ENCODE measurements around the gene ARHGEF17.
A peak's percentile ranks its signal among the peaks of the same experiment; 100 is the strongest.

The ARHGEF17 gene

GRCh38 chr11:73321604-73322381 is 13.7 kb downstream of the ARHGEF17 start:
- DNase-seq (peak; percentile 34), ATAC-seq (replicated peaks) (peak; percentile 18 to 21)
- peaks cover 61 to 84% of the 10 kb centered on the region in 2 donors for H3K4me1 Mint-ChIP-seq
- peak overlapping the region; percentile 34 to 71 for H3K4me3 Mint-ChIP-seq
- no peaks in the 10 kb centered on the region for H3K9me3 Mint-ChIP-seq
- no peaks in the 10 kb centered on the region for H3K27me3 Mint-ChIP-seq
- H3K27ac Mint-ChIP-seq: peak overlapping the region; percentile 100
- H3K36me3 Mint-ChIP-seq: peaks cover 44 to 64% of the 10 kb centered on the region in 2 donors

GRCh38 chr11:73322382-73323306 is 14.6 kb downstream of the ARHGEF17 start:
- ATAC-seq (replicated peaks) (peak; percentile 88 to 90), DNase-seq (peak; percentile 88)
- Mint-ChIP-seq H3K27me3 (no peaks in the 10 kb centered on the region), H3K4me1 (peaks cover 70 to 91% of the 10 kb centered on the region in 2 donors), H3K4me3 (peak overlapping the region; percentile 34 to 71), H3K9me3 (no peaks in the 10 kb centered on the region), H3K36me3 (peaks cover 49 to 67% of the 10 kb centered on the region in 2 donors), H3K27ac (peak overlapping the region; percentile 100)

GRCh38 chr11:73323464-73323863 is 15.4 kb downstream of the ARHGEF17 start:
- ATAC-seq (replicated peaks): no peak
- peaks cover 73 to 95% of the 10 kb centered on the region in 2 donors for H3K4me1 Mint-ChIP-seq
- DNase-seq: no peak
- H3K27me3 Mint-ChIP-seq: no peaks in the 10 kb centered on the region
- peaks cover 52 to 69% of the 10 kb centered on the region in 2 donors for H3K36me3 Mint-ChIP-seq
- H3K4me3 Mint-ChIP-seq: peak overlapping the region in 1 of 2 donors; percentile 34
- peak overlapping the region; percentile 100 for H3K27ac Mint-ChIP-seq
- H3K9me3 Mint-ChIP-seq: no peaks in the 10 kb centered on the region

- H3K27me3 Mint-ChIP-seq: no peaks in the 10 kb centered on the region
- peaks cover 74 to 95% of the 10 kb centered on the region in 2 donors for H3K4me1 Mint-ChIP-seq
- peak overlapping the region; percentile 100 for H3K27ac Mint-ChIP-seq
- no peaks in the 10 kb centered on the region for H3K9me3 Mint-ChIP-seq
- ATAC-seq (replicated peaks) (no peak), DNase-seq (no peak)
- H3K4me3 Mint-ChIP-seq: peak overlapping the region; percentile 50 to 61
- H3K36me3 Mint-ChIP-seq: peaks cover 49 to 69% of the 10 kb centered on the region in 2 donors
Observed at GRCh38 chr11:73324116-73324515, 16.0 kb downstream of the ARHGEF17 start.

- H3K36me3 Mint-ChIP-seq: peaks cover 44 to 65% of the 10 kb centered on the region in 2 donors
- ATAC-seq (replicated peaks) (no peak), DNase-seq (no peak)
- H3K27ac Mint-ChIP-seq: peak overlapping the region; percentile 100
- H3K9me3 Mint-ChIP-seq: no peaks in the 10 kb centered on the region
- no peaks in the 10 kb centered on the region for H3K27me3 Mint-ChIP-seq
- peaks cover 72 to 91% of the 10 kb centered on the region in 2 donors for H3K4me1 Mint-ChIP-seq
- peak overlapping the region; percentile 20 to 44 for H3K4me3 Mint-ChIP-seq
Observed at GRCh38 chr11:73324665-73325035, 16.6 kb downstream of the ARHGEF17 start.

- Mint-ChIP-seq H3K27ac (peak overlapping the region; percentile 100), H3K4me1 (peaks cover 71 to 93% of the 10 kb centered on the region in 2 donors), H3K36me3 (peaks cover 40 to 66% of the 10 kb centered on the region in 2 donors), H3K4me3 (peak overlapping the region; percentile 44 to 73), H3K9me3 (no peaks in the 10 kb centered on the region), H3K27me3 (no peaks in the 10 kb centered on the region)
- DNase-seq (peak; percentile 57), ATAC-seq (replicated peaks) (peak; percentile 38 to 49)
Observed at GRCh38 chr11:73325036-73325981, 17.2 kb downstream of the ARHGEF17 start.

GRCh38 chr11:73326929-73327811 is 19.1 kb downstream of the ARHGEF17 start:
- peak overlapping the region; percentile 92 for H3K27ac Mint-ChIP-seq
- peak; percentile 74 for DNase-seq
- peaks cover 63 to 86% of the 10 kb centered on the region in 2 donors for H3K4me1 Mint-ChIP-seq

GRCh38 chr11:73327812-73328364 is 19.8 kb downstream of the ARHGEF17 start:
- peaks cover 45 to 63% of the 10 kb centered on the region in 2 donors for H3K36me3 Mint-ChIP-seq
- ATAC-seq (replicated peaks) (no peak), DNase-seq (no peak)
- no peaks in the 10 kb centered on the region for H3K27me3 Mint-ChIP-seq
- peak overlapping the region in 1 of 2 donors; percentile 42 for H3K4me3 Mint-ChIP-seq
- peaks cover 57 to 84% of the 10 kb centered on the region in 2 donors for H3K4me1 Mint-ChIP-seq
- H3K9me3 Mint-ChIP-seq: no peaks in the 10 kb centered on the region
- peak overlapping the region; percentile 92 for H3K27ac Mint-ChIP-seq

More at GRCh38 chr11:73326929-73327811, 19.1 kb downstream of the ARHGEF17 start:
- Mint-ChIP-seq H3K36me3 (peaks cover 45 to 63% of the 10 kb centered on the region in 2 donors), H3K27me3 (no peaks in the 10 kb centered on the region), H3K4me3 (peak overlapping the region in 1 of 2 donors; percentile 42), H3K9me3 (no peaks in the 10 kb centered on the region)
- peak; percentile 77 to 88 for ATAC-seq (replicated peaks)

GRCh38 chr11:73330569-73331093 is 22.6 kb downstream of the ARHGEF17 start:
- no peak for DNase-seq
- Mint-ChIP-seq H3K27ac (no peak overlapping the region), H3K27me3 (no peaks in the 10 kb centered on the region), H3K4me1 (peaks cover 50 to 84% of the 10 kb centered on the region in 2 donors), H3K9me3 (no peaks in the 10 kb centered on the region), H3K4me3 (no peak overlapping the region), H3K36me3 (peaks cover 36 to 56% of the 10 kb centered on the region in 2 donors)
- ATAC-seq (replicated peaks): no peak

- H3K4me3 Mint-ChIP-seq: no peak overlapping the region
- DNase-seq (no peak), ATAC-seq (replicated peaks) (no peak)
- H3K9me3 Mint-ChIP-seq: no peaks in the 10 kb centered on the region
- peaks cover 47 to 79% of the 10 kb centered on the region in 2 donors for H3K4me1 Mint-ChIP-seq
- H3K36me3 Mint-ChIP-seq: peaks cover 29 to 55% of the 10 kb centered on the region in 2 donors
- H3K27ac Mint-ChIP-seq: no peak overlapping the region
- H3K27me3 Mint-ChIP-seq: no peaks in the 10 kb centered on the region
Observed at GRCh38 chr11:73331138-73331916, 23.3 kb downstream of the ARHGEF17 start.

- ATAC-seq (replicated peaks) (no peak), DNase-seq (no peak)
- Mint-ChIP-seq H3K4me1 (peaks cover 35 to 72% of the 10 kb centered on the region in 2 donors), H3K27ac (no peak overlapping the region), H3K36me3 (peaks cover 25 to 48% of the 10 kb centered on the region in 2 donors), H3K4me3 (no peak overlapping the region), H3K27me3 (no peaks in the 10 kb centered on the region), H3K9me3 (no peaks in the 10 kb centered on the region)
Observed at GRCh38 chr11:73333173-73333572, 25.1 kb downstream of the ARHGEF17 start.
